B cell (primary cell): Measurements from ENCODE around the gene SERTAD4.
"Not testable (repeated sequence)": the region's sequence is repeated elsewhere in the genome, so short reads cannot be mapped to it uniquely, and the experiment has no call there.

Source experiments
- CTCF ChIP-seq: fragments of 200-600 bp; IDR thresholded peaks from one replicate; pipeline ENCODE4 v1.8.0; 2022; ENCODE audit warnings: antibody characterized with exemption, mild to moderate bottlenecking
- EZH2 ChIP-seq: IDR thresholded peaks from 2 replicates; pipeline ENCODE4 v1.6.1; 2012; ENCODE audit warnings: borderline replicate concordance, low read depth, mild to moderate bottlenecking, moderate library complexity, low read length; ENCODE audit not compliant: insufficient read depth, poor library complexity, severe bottlenecking

DNA sequence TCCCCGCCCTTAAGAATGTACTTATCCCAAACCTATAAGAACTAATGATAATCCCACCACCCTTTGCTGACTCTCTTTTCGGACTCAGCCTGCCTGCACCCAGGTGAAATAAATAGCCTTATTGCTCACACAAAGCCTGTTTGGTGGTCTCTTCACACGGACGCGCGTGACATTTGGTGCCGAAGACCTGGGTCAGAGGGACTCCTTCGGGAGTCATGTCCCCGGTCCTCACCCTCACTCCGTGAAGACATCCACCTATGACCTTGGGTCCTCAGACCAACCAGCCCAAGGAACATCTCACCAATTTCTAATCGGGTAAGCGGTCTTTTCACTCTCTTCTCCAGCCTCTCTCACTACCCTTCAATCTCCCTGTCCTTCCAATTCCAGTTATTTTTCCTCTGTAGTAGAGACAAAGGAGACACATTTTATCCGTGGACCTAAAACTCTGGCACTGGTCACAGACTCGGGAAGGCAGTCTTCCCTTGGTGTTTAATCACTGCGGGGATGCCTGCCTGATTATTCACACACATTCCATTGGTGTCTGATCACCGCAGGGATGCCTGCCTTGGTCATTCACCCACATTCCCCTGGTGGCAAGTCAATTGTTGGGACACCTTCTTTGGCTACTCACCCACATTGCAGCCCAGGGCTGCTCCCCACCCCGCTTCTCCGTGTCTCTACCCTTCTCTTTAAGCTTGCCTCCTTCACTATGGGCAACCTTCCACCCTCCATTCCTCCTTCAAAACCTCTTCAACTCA lies 44.6 kb upstream of the SERTAD4 start:
- not testable (repeated sequence) for TF ChIP-seq CTCF, EZH2
